H9 (cell line): ENCODE results near the gene SDK1. TPM values are rescaled to one million over a fixed set of nuclear protein-coding genes. Genes with fewer than 3 reads are reported as not detected.

Experiments
- DNase-seq: peaks from one replicate; pipeline ENCODE4 v3.0.0-alpha.2; 2017
- H2AFZ ChIP-seq: one replicate; pipeline ENCODE4 v1.6.1; 2013; ENCODE audit warnings: mild to moderate bottlenecking, low read length, control low read depth, moderate library complexity
- H2AK5ac ChIP-seq: 2 replicates; pipeline ENCODE4 v1.6.1; 2013; ENCODE audit warnings: low read length, control low read depth, mixed read lengths; ENCODE audit not compliant: insufficient read length
- H2BK120ac ChIP-seq: one replicate; pipeline ENCODE4 v1.6.1; 2013; ENCODE audit warnings: low read depth, mild to moderate bottlenecking, low read length, control low read depth, inconsistent platforms; ENCODE audit not compliant: poor library complexity, severe bottlenecking
- H2BK12ac ChIP-seq: 2 replicates; pipeline ENCODE4 v1.6.1; 2013; ENCODE audit warnings: low read length, control low read depth, mixed read lengths, low read depth; ENCODE audit not compliant: insufficient read length
- H2BK15ac ChIP-seq: 2 replicates; pipeline ENCODE4 v1.6.1; 2013; ENCODE audit warnings: low read depth, low read length, control low read depth
- H2BK20ac ChIP-seq: one replicate; pipeline ENCODE4 v1.6.1; 2013; ENCODE audit warnings: low read depth, mild to moderate bottlenecking, low read length, control low read depth, inconsistent platforms; ENCODE audit not compliant: poor library complexity, severe bottlenecking
- H2BK5ac ChIP-seq: 2 replicates; pipeline ENCODE4 v1.6.1; 2013; ENCODE audit warnings: low read length, control low read depth, mixed read lengths; ENCODE audit not compliant: insufficient read length
- H3K14ac ChIP-seq: 2 replicates; pipeline ENCODE4 v1.6.1; 2013; ENCODE audit warnings: low read length, control low read depth; ENCODE audit not compliant: insufficient read depth
- H3K18ac ChIP-seq: 2 replicates; pipeline ENCODE4 v1.6.1; 2013; ENCODE audit warnings: low read depth, mild to moderate bottlenecking, mixed read lengths, low read length, control low read depth; ENCODE audit not compliant: insufficient read length
- H3K23ac ChIP-seq: 2 replicates; pipeline ENCODE4 v1.6.1; 2013; ENCODE audit warnings: low read length, control low read depth, mixed read lengths, low read depth; ENCODE audit not compliant: insufficient read length
- H3K23me2 ChIP-seq: 2 replicates; pipeline ENCODE4 v1.6.1; 2013; ENCODE audit warnings: low read depth, mild to moderate bottlenecking, mixed read lengths, low read length, control low read depth; ENCODE audit not compliant: insufficient read length, poor library complexity, severe bottlenecking
- H3K27ac ChIP-seq: 2 replicates; pipeline ENCODE4 v1.5.1; 2013; ENCODE audit warnings: low read length, control low read depth, mixed read lengths, low read depth; ENCODE audit not compliant: insufficient read length
- H3K27me3 ChIP-seq: 2 replicates; pipeline ENCODE4 v1.6.1; 2013; ENCODE audit warnings: low read length, control low read depth, inconsistent platforms; ENCODE audit not compliant: insufficient read depth
- H3K4ac ChIP-seq: 2 replicates; pipeline ENCODE4 v1.6.1; 2013; ENCODE audit warnings: low read depth, mild to moderate bottlenecking, control low read depth, inconsistent platforms, low read length, moderate library complexity
- H3K4me1 ChIP-seq: 2 replicates; pipeline ENCODE4 v1.6.1; 2013; ENCODE audit warnings: low read length, control low read depth, inconsistent platforms; ENCODE audit not compliant: insufficient read depth
- H3K4me2 ChIP-seq: 2 replicates; pipeline ENCODE4 v1.6.1; 2013; ENCODE audit warnings: low read length, control low read depth, mixed read lengths; ENCODE audit not compliant: insufficient read length, insufficient read depth
- H3K56ac ChIP-seq: 2 replicates; pipeline ENCODE4 v1.6.1; 2013; ENCODE audit warnings: low read depth, mild to moderate bottlenecking, mixed read lengths, low read length, control low read depth; ENCODE audit not compliant: insufficient read length
- H3K79me1 ChIP-seq: 2 replicates; pipeline ENCODE4 v1.6.1; 2013; ENCODE audit warnings: low read depth, mild to moderate bottlenecking, moderate library complexity, low read length, control low read depth, inconsistent platforms; ENCODE audit not compliant: insufficient read depth, poor library complexity, severe bottlenecking
- H3K79me2 ChIP-seq: 2 replicates; pipeline ENCODE4 v1.6.1; 2013; ENCODE audit warnings: low read length, control low read depth, inconsistent platforms; ENCODE audit not compliant: insufficient read depth
- H3K9ac ChIP-seq: 2 replicates; pipeline ENCODE4 v1.6.1; 2013; ENCODE audit warnings: low read length, control low read depth, mixed read lengths; ENCODE audit not compliant: insufficient read length; ENCODE audit errors: extremely low read depth
- H3K9me3 ChIP-seq: one replicate; pipeline ENCODE4 v1.6.1; 2013; ENCODE audit warnings: low read depth, low read length, inconsistent platforms; ENCODE audit not compliant: control insufficient read depth
- H3T11ph ChIP-seq: one replicate; pipeline ENCODE4 v1.6.1; 2013; ENCODE audit warnings: mild to moderate bottlenecking, low read length, control low read depth, inconsistent platforms
- H4K20me1 ChIP-seq: one replicate; pipeline ENCODE4 v1.6.1; 2013; ENCODE audit not compliant: control insufficient read depth, insufficient read length, insufficient read depth
- H4K5ac ChIP-seq: 2 replicates; pipeline ENCODE4 v1.6.1; 2013; ENCODE audit warnings: low read depth, mild to moderate bottlenecking, mixed read lengths, low read length, control low read depth; ENCODE audit not compliant: insufficient read length
- H4K8ac ChIP-seq: replicated peaks from 2 replicates; pipeline ENCODE4 v1.6.1; 2013; ENCODE audit warnings: low read length, control low read depth, mixed read lengths, low read depth; ENCODE audit not compliant: insufficient read length
- H4K91ac ChIP-seq: 2 replicates; pipeline ENCODE4 v1.6.1; 2013; ENCODE audit warnings: low read depth, mild to moderate bottlenecking, moderate library complexity, mixed read lengths, low read length, control low read depth; ENCODE audit not compliant: insufficient read length
- H3K27ac Mint-ChIP-seq, 3 experiments: 2 replicates in 2 of 3; 3 replicates in 1 of 3; pipeline ENCODE4 v1.8.0; 2020 to 2021; ENCODE audit warnings: mixed read lengths in 3 of 3, mild to moderate bottlenecking in 1 of 3, moderate library complexity in 1 of 3
- H3K27me3 Mint-ChIP-seq: 2 replicates; pipeline ENCODE4 v1.8.0; 2021; ENCODE audit warnings: low read depth, mild to moderate bottlenecking, moderate library complexity, mixed read lengths
- H3K36me3 Mint-ChIP-seq, 3 experiments: 2 replicates in 2 of 3; 3 replicates in 1 of 3; pipeline ENCODE4 v1.8.0; 2020 to 2021; ENCODE audit warnings: low read depth in 3 of 3, mixed read lengths in 3 of 3; ENCODE audit not compliant: insufficient read depth in 1 of 3
- H3K4me1 Mint-ChIP-seq, 2 experiments: 2 replicates each; pipeline ENCODE4 v1.8.0; 2020; ENCODE audit warnings: mixed read lengths in 2 of 2
- H3K4me3 Mint-ChIP-seq, 2 experiments: 2 replicates in 1 of 2; 3 replicates in 1 of 2; pipeline ENCODE4 v1.8.0; 2020 to 2021; ENCODE audit warnings: mild to moderate bottlenecking in 2 of 2, mixed read lengths in 2 of 2, moderate library complexity in 1 of 2
- H3K9me3 Mint-ChIP-seq, 2 experiments: 2 replicates in 1 of 2; 3 replicates in 1 of 2; pipeline ENCODE4 v1.8.0; 2020; ENCODE audit warnings: mild to moderate bottlenecking in 2 of 2, mixed read lengths in 2 of 2, moderate library complexity in 1 of 2
- WGBS: extraction: QIAGEN DNeasy Blood & Tissue Kit; methylation state at CpG from one replicate; pipeline ENCODE4 v1.1.7; 2013; ENCODE audit warnings: missing lambda C conversion rate, low lambda C conversion rate, mixed read lengths; ENCODE audit not compliant: insufficient read length; ENCODE audit errors: extremely low coverage; 5-methylcytosine and 5-hydroxymethylcytosine counted together
- total RNA-seq: library from RNA; stranded (reverse); gene quantifications from 2 replicates; pipeline ENCODE4 v1.2.1, GENCODE V29; 2021
- TF ChIP-seq, protein P1 (sequence below): fragments of 200-600 bp; sonication (generic); conservative IDR thresholded peaks from 3 replicates; pipeline ENCODE4 v1.8.0; 2021; ENCODE audit warnings: antibody characterized with exemption, mild to moderate bottlenecking

Gene SDK1
- total RNA-seq, 1 experiment from 2014 or later: 8.7 TPM

DNA sequence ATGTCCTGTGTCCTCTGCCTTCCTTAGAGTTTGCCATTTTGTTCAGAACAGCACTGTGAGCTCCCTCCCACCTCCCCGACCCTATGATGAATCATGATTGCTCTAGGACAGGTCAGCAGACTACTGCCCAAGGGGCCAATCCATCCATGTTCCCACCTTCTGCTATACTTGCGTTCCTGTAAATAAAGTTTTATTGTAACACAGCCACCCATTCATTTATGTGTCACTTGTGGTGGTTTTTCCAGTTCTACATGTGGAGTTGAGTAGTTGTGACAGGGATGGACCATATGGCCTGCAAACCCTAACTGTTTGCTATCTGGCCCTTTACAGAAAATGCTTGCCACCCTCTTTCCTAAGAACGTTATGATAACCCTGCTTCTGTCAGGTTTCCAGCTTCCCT, 387.8 kb downstream of the SDK1 start:
- H3K4me1 ChIP-seq: peaks cover 5% of the 10 kb centered on the region; the same call in 1 of the 2 replicates
- no peak overlapping the region for H3K56ac ChIP-seq
- no peak for DNase-seq
- no peak overlapping the region for H3K23ac ChIP-seq
- H2BK120ac ChIP-seq: no peak overlapping the region
- H2BK20ac ChIP-seq: no peak overlapping the region
- no peak overlapping the region for H3K27ac Mint-ChIP-seq
- no peaks in the 10 kb centered on the region for H3K79me1 ChIP-seq
- H4K8ac ChIP-seq: no peak overlapping the region
- no peak overlapping the region for H2BK15ac ChIP-seq
- H3T11ph ChIP-seq: no peak overlapping the region
- TF ChIP-seq, protein P1, sequence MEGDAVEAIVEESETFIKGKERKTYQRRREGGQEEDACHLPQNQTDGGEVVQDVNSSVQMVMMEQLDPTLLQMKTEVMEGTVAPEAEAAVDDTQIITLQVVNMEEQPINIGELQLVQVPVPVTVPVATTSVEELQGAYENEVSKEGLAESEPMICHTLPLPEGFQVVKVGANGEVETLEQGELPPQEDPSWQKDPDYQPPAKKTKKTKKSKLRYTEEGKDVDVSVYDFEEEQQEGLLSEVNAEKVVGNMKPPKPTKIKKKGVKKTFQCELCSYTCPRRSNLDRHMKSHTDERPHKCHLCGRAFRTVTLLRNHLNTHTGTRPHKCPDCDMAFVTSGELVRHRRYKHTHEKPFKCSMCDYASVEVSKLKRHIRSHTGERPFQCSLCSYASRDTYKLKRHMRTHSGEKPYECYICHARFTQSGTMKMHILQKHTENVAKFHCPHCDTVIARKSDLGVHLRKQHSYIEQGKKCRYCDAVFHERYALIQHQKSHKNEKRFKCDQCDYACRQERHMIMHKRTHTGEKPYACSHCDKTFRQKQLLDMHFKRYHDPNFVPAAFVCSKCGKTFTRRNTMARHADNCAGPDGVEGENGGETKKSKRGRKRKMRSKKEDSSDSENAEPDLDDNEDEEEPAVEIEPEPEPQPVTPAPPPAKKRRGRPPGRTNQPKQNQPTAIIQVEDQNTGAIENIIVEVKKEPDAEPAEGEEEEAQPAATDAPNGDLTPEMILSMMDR: no peak
- H3K9me3 Mint-ChIP-seq: peaks cover 8 to 13% of the 10 kb centered on the region in 2 experiments; a peak in 4 of 5 replicates
- peaks cover 2% of the 10 kb centered on the region for H4K20me1 ChIP-seq
- H2BK12ac ChIP-seq: no peak overlapping the region
- H3K79me2 ChIP-seq: no peaks in the 10 kb centered on the region
- no peaks in the 10 kb centered on the region; the same call in 1 of the 2 replicates for H3K27me3 Mint-ChIP-seq
- H3K27me3 ChIP-seq: no peaks in the 10 kb centered on the region
- no peak overlapping the region for H3K4ac ChIP-seq
- WGBS: no CpG with 5 or more reads among the region's 3 CpGs
- peaks cover 8 to 11% (median 8%) of the 10 kb centered on the region in 3 experiments; a peak in 3 of 7 replicates for H3K36me3 Mint-ChIP-seq
- H3K4me3 Mint-ChIP-seq: no peak overlapping the region
- peaks cover 8% of the 10 kb centered on the region for H3K9me3 ChIP-seq
- H3K14ac ChIP-seq: no peak overlapping the region
- H4K5ac ChIP-seq: no peak overlapping the region
- H3K27ac ChIP-seq: no peak overlapping the region
- H3K9ac ChIP-seq: no peak overlapping the region
- no peak overlapping the region for H3K18ac ChIP-seq
- H2AK5ac ChIP-seq: no peak overlapping the region
- no peak overlapping the region for H2AFZ ChIP-seq
- H4K91ac ChIP-seq: no peak overlapping the region
- H3K23me2 ChIP-seq: no peaks in the 10 kb centered on the region
- peaks cover 19 to 30% of the 10 kb centered on the region in 2 experiments for H3K4me1 Mint-ChIP-seq
- H3K4me2 ChIP-seq: no peak overlapping the region
- H2BK5ac ChIP-seq: no peak overlapping the region
